Aortic smooth muscle cell (primary cell): ENCODE measurements around the gene HEMK1. TPM values are rescaled to one million over a fixed set of nuclear protein-coding genes. Genes with fewer than 3 reads are reported as not detected.

Experiments
- total RNA-seq: library from RNA; depleted of rRNA; stranded (reverse); fragments of >200 nt; gene quantifications from 2 replicates; pipeline ENCODE4 v1.2.3, GENCODE V29; 2014

The HEMK1 gene
- total RNA-seq, result 10.3 and 16.4 TPM in 2 replicates

GRCh38 chr3:50568947-50569749 is at the start of gene HEMK1:
HEMK1 (plus strand) TSS chr3:50569522; CDS start chr3:50571105, 1,583 bp downstream.

GRCh38 chr3:50567386-50568167 is 1.7 kb upstream of the HEMK1 start, which contains the start of gene C3orf18:
C3orf18 (minus strand) TSS chr3:50567747; CDS start chr3:50565699, 2,048 bp downstream.

DNA sequence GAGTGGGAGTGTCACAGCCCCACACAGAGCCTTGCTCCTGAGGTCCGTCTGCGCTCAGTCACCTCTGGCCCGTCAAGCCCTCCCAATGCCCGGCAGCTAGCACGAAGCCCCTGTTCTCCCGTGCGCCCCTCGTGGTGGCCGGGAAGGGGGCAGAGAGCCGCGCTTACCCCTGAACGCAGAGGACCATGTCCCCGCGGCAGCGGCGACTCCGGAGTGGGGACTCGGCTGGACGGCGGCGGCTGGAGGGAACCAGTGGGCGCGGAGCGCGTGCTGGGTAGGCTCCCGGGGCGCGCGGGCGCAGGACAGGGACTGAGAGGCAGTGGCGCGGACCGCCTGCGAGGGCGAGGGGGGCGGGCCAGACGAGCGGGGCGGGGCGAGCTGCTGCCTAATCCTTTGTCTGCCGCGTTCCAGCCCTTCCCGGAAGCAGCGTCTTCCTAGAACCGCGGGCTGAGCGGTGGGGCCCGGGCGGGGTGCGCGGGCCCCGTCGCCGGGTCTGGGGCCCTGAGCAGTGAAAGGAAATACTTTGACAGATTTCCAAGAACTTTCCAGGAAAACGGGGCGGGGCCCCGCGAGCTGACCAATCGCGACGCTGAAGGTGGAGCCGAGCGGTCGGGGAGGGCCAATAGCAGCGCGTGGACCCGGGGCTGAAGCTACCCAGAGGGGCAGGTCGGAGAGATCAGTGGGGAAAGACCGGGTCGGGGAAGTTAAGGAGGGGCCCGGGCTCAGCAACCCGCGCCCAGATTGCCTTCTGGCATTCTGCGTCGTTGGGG is 42.3 kb downstream of the HEMK1 start, which contains the start of gene CISH:
TSS of gene CISH (minus strand) at position 311 of the 770 bp plus-strand sequence. CDS start at position 187, 124 bp downstream.

GRCh38 chr3:50617096-50617791 is 47.9 kb downstream of the HEMK1 start, which contains the start of gene MAPKAPK3:
MAPKAPK3 (plus strand) TSS chr3:50617151; CDS start chr3:50617566, 415 bp downstream.

Other genes starting within 250 kb of the HEMK1 start
- gene HYAL2, start 246.8 kb upstream of the HEMK1 start, total RNA-seq, result 64.2 and 104 TPM in 2 replicates
- 14.7 and 17.4 TPM in 2 replicates for gene TUSC2, start 241.3 kb upstream of the HEMK1 start, total RNA-seq
- gene RASSF1, start 228.7 kb upstream of the HEMK1 start, total RNA-seq, result 30.3 and 41.4 TPM in 2 replicates
- 1.9 and 2.8 TPM in 2 replicates for gene ZMYND10, start 223.8 kb upstream of the HEMK1 start, total RNA-seq
- gene NPRL2, start 218.7 kb upstream of the HEMK1 start, total RNA-seq, result 22.1 and 22.2 TPM in 2 replicates
- gene CYB561D2, start 218.7 kb upstream of the HEMK1 start, total RNA-seq, result 24.7 and 33.8 TPM in 2 replicates
- 30.1 and 32.0 TPM in 2 replicates for gene TMEM115, start 210.0 kb upstream of the HEMK1 start, total RNA-seq
- under 0.01 TPM in 1 of 2 replicates, not detected in the other for gene CACNA2D2, start 65.9 kb upstream of the HEMK1 start, total RNA-seq
- gene C3orf18, start 1.8 kb upstream of the HEMK1 start, total RNA-seq, result 17.2 and 20.0 TPM in 2 replicates
- 0.53 and 0.68 TPM in 2 replicates for gene CISH, start 42.3 kb downstream of the HEMK1 start, total RNA-seq
- 69.8 and 85.7 TPM in 2 replicates for gene MAPKAPK3, start 47.6 kb downstream of the HEMK1 start, total RNA-seq
- 0.25 and 0.53 TPM in 2 replicates for gene DOCK3, start 105.4 kb downstream of the HEMK1 start, total RNA-seq